Forelimb muscle (tissue), 1 donor: Measurements from ENCODE around the gene TOR1AIP1. TPM values are rescaled to one million over a fixed set of nuclear protein-coding genes. Genes with fewer than 3 reads are reported as not detected.
"Not testable (repeated sequence)": the region's sequence is repeated elsewhere in the genome, so short reads cannot be mapped to it uniquely, and the experiment has no call there.

Experiments used
- DNase-seq: peaks from one replicate; pipeline ENCODE4 v3.0.0-alpha.2; 2013; ENCODE audit warnings: low read depth
- polyA plus RNA-seq: library from polyadenylated mRNA; unstranded; fragments of 120-200 nt; gene quantifications from one replicate; pipeline ENCODE4 v1.2.1, GENCODE V29; 2013; ENCODE audit not compliant: insufficient read length

Gene TOR1AIP1
- 50.4 TPM for polyA plus RNA-seq

GRCh38 chr1:179882253-179883039 lies at the start of gene TOR1AIP1:
TSS of gene TOR1AIP1 (plus strand) at chr1:179882285. CDS start at chr1:179882503, 218 bp downstream.
- peak; percentile 82 for DNase-seq

- not testable (repeated sequence) for DNase-seq
These were observed 45.2 kb upstream of the TOR1AIP1 start for GRCh38 chr1:179836686-179837445.

GRCh38 chr1:179840107-179840506 lies 42.0 kb upstream of the TOR1AIP1 start:
- no peak for DNase-seq

GRCh38 chr1:179848233-179848632 lies 33.9 kb upstream of the TOR1AIP1 start:
- DNase-seq: no peak

GRCh38 chr1:179853102-179853501 lies 29.0 kb upstream of the TOR1AIP1 start:
- no peak for DNase-seq

GRCh38 chr1:179855831-179856230 lies 26.3 kb upstream of the TOR1AIP1 start:
- not testable (repeated sequence) for DNase-seq

- DNase-seq: no peak
These were observed 25.8 kb upstream of the TOR1AIP1 start for GRCh38 chr1:179856296-179856695.

GRCh38 chr1:179857009-179857408 lies 25.1 kb upstream of the TOR1AIP1 start:
- no peak for DNase-seq

- no peak for DNase-seq
These were observed 21.4 kb upstream of the TOR1AIP1 start for GRCh38 chr1:179860652-179861051.

- no peak for DNase-seq
These were observed 16.7 kb upstream of the TOR1AIP1 start for GRCh38 chr1:179865377-179865776.

GRCh38 chr1:179866616-179867015 lies 15.5 kb upstream of the TOR1AIP1 start:
- DNase-seq: no peak

GRCh38 chr1:179867493-179868330 lies 14.4 kb upstream of the TOR1AIP1 start:
- no peak for DNase-seq

GRCh38 chr1:179870870-179871269 lies 11.2 kb upstream of the TOR1AIP1 start:
- no peak for DNase-seq

GRCh38 chr1:179871940-179872339 lies 10.1 kb upstream of the TOR1AIP1 start:
- no peak for DNase-seq

- no peak for DNase-seq
These were observed 9.5 kb upstream of the TOR1AIP1 start for GRCh38 chr1:179872558-179872957.

- no peak for DNase-seq
These were observed 8.6 kb upstream of the TOR1AIP1 start for GRCh38 chr1:179873438-179873851.

- no peak for DNase-seq
These were observed 6.3 kb upstream of the TOR1AIP1 start for GRCh38 chr1:179875596-179876299.

GRCh38 chr1:179876300-179876715 lies 5.8 kb upstream of the TOR1AIP1 start:
- no peak for DNase-seq

- DNase-seq: peak; percentile 70
These were observed 4.4 kb upstream of the TOR1AIP1 start, which contains the start of gene TOR1AIP2 for GRCh38 chr1:179877586-179878265. TSS of gene TOR1AIP2 (minus strand) at chr1:179877803. CDS start at chr1:179852665, 25,138 bp downstream.

GRCh38 chr1:179879797-179880196 lies 2.3 kb upstream of the TOR1AIP1 start:
- no peak for DNase-seq
